ENCODE measurements around the gene SMTN.
A peak's percentile ranks its signal among the peaks of the same experiment; 100 is the strongest.
"Not testable (repeated sequence)": the region's sequence is repeated elsewhere in the genome, so short reads cannot be mapped to it uniquely, and the experiment has no call there.

Gene SMTN

GRCh38 chr22:31106001-31106571 lies 25.0 kb downstream of the SMTN start:
- DNase-seq: no peak

DNA sequence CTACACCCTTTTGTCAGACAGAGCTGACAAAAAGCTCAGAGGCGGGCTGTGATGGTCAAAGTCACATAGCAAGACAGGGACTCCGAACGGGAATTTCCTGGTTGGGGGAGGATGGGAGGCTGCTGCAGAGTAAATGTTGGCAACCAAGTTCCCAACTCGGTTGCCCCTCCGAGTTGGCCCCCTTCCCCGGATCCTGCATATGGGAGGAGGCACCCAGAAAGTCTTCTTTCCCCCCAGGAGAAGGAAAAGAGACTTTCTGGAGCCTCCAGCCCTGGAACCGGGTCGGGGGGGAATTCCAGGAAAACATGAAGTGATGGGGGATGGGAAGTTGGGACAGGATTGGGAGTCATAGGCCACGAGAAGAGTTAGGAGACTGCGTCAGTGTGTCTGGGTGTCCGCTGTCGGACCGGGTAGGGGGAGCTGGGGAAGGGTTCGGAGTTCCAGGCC lies 25.6 kb downstream of the SMTN start:
- no peak for DNase-seq

GRCh38 chr22:31107178-31107893 lies 26.2 kb downstream of the SMTN start, which contains the start of gene SELENOM:
SELENOM (minus strand) TSS chr22:31107568; CDS start chr22:31107505, 63 bp downstream.
- peak; percentile 86 for DNase-seq

GRCh38 chr22:31107894-31108218 lies 26.7 kb downstream of the SMTN start:
- no peak for DNase-seq

DNA sequence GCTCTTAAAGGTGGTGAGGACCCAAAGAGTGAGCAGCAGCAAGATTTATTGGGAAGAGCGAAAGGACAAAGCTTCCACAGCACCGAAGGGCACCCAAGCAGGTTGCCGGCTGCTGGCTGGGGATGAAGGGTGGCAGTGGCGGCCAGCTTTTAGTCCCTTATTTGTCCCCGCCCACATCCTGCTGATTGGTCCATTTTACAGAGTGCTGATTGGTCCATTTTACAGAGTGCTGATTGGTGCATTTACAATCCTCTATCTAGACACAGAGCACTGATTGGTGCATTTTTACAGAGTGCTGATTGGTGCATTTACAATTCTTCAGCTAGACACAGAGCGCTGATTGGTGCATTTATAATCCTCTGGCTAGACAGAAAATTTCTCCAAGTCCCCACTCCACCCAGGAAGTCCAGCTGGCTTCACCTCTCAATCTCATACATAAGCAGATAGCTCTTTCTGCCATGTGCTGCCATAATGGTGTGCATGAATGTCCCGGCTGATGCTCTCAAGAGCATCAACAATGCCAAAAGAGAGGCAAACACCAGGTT lies 31.5 kb downstream of the SMTN start:
- DNase-seq: not testable (repeated sequence)

DNA sequence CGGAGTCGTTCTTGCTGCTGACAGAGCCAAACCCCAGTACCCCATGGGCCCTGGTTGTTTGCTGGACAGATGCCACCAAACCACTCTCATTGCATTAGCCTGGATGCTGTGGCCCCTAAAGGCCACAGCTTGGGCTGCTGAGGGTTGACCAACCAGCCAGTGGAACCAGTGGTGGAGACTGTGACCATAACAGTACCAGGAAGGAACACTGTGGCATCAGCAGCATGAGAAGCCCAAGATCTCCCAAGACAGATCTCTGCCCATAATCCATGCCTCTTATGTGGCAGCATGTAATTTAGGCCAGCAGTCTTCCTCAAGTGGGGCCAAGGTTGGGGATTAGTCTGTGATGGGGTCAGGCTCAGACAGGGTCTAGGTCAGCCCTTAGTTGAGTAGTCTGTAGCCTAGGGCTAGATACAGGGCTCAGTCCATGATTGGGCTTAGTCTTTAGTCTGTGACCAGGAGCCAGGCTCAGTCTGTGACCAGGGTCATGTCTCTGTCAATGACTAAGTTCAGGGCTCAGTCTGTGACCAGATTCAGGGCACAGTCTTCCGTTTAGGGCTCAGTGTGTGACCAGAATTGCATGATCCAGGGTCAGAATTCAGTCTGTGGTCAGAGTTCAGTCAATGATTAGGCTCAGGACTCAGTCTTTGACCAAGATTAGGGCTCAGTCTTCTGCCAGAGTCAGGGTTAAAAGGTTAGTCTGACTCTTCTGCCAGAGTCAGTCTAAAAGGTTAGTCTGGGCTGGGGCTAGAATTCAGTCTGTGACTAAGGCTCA lies 37.1 kb downstream of the SMTN start:
- no peak for DNase-seq

DNA sequence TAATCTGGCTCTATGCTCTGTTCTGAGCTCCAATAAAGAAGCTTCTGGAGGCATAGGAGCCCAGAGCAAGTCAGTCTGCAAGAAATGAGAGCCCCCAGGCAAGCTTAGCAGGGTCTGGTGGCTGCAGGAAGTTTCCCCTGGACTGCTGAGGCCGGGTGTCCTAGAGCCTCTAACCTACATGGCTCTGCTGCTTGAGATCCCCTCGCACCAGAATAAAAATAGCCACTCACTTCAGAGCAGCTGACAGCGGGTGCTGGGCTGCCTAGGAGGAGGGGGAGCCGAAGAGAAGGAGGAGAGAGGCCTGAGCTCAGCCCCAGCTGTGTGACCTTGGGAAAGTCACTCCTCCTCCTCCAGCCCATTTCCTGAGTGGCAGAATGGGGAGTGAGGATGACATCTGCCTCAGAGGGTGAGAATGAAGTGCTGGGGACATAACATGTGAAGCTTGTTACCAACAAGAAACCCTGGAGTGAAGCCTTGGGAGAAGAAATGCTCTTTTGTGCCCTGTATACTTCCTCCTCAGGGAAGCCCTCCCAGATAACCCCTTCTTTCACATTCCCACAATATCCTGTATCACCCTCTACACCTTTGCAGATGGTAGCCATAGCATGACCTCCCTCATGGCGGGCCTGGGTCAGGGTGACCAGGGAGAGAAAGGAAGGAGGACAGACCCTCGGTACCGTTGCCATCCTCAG lies 38.1 kb downstream of the SMTN start:
- DNase-seq: no peak

GRCh38 chr22:31120230-31120629 lies 39.1 kb downstream of the SMTN start:
- DNase-seq: no peak

DNA sequence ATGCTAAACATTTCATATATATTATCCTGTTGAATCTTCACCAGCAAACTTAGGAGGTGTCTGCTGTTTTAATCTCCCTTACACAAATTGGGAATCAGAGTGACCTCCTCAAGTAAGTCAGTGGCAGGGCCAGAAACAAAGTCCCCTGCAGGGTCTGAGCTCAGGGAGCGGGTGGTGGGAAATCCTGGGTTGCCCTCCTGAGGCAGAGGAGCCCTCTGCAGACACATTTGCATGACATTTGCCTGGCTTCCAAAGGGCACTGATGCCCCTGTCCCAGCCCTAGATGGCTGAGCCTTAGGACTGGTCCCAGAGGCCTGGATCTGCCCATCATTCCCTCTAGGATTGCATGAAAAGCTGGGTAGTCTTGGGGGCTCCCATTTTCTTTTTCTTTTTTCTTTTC lies 39.5 kb downstream of the SMTN start:
- no peak for DNase-seq

- DNase-seq: no peak
Measured at GRCh38 chr22:31121403-31121802, 40.3 kb downstream of the SMTN start.

DNA sequence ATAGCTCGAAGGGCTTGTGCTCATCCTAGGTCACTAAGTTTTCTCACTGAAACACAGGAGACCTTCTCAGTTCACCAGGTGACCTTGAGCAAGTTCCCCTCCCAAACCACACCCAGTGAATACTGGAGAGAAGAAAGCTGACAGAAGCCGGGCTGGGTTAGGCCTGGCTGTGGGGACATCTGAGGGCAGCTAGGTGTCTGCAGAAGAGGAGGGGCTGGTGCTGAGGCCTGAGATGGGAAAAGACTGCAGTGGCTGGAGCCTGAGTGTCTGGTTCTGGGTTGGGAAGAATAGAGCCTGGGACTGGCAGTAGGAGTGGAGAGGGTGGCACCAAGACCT lies 41.0 kb downstream of the SMTN start:
- DNase-seq: no peak

- peak; percentile 28 to 57 for DNase-seq
Measured at GRCh38 chr22:31122532-31123291, 41.6 kb downstream of the SMTN start, which contains the start of gene INPP5J. INPP5J (plus strand) TSS chr22:31122966; CDS start chr22:31123015, 49 bp downstream.

GRCh38 chr22:31123292-31123602 lies 42.1 kb downstream of the SMTN start:
- DNase-seq: no peak

- no peak for DNase-seq
Measured at GRCh38 chr22:31124290-31124689, 43.2 kb downstream of the SMTN start.

GRCh38 chr22:31124811-31125465 lies 43.8 kb downstream of the SMTN start:
- no peak for DNase-seq

- DNase-seq: no peak
Measured at GRCh38 chr22:31125521-31126117, 44.5 kb downstream of the SMTN start.

GRCh38 chr22:31126128-31126868 lies 45.2 kb downstream of the SMTN start:
- DNase-seq: no peak

DNA sequence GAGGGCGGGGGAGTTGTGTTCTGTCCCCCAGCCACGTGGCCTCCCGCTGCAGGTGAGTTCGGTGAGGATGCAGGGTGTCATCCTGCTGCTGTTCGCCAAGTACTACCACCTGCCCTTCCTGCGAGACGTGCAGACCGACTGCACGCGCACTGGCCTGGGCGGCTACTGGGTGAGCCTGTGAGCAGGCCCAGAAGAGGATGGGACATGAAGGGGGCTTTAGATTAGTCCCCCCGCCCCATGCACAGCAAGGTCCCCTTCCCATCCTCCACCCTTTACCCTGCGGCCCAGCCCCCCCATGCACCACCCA lies 45.7 kb downstream of the SMTN start:
- DNase-seq: no peak

GRCh38 chr22:31127181-31127772 lies 46.2 kb downstream of the SMTN start:
- DNase-seq: no peak

GRCh38 chr22:31128156-31128555 lies 47.0 kb downstream of the SMTN start:
- DNase-seq: no peak

DNA sequence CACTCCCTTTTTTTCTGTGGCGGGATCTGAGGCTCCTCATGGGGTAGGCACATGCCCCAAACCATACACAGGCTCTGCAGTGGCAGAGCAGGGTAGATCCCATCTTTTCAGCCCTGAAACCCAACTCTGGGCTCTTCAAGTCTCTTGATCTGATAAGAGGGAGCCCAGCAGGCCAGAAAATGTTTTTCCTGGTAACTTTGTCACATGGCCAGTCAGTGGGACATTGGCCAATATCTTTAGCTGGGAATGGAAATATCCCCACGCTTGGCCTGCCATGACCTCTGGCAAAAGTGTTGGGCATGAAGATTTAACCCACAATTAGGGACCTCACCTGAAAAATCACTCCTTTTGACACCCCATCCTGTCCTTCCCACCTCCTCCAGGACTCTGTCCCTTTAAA lies 49.8 kb downstream of the SMTN start:
- no peak for DNase-seq
